Duodenal mucosa (tissue), 2 donors: ENCODE data around the gene TSC22D3.

ENCODE experiments used
- H3K27ac ChIP-seq: one replicate; pipeline ENCODE4 v1.7.0; 2013; ENCODE audit warnings: low read depth, low read length
- H3K27me3 ChIP-seq, 2 donors: one replicate each; pipeline ENCODE4 v1.7.0; 2013; ENCODE audit warnings: low read length in 2 of 2, control low read depth in 1 of 2; ENCODE audit not compliant: insufficient read depth in 2 of 2, control insufficient read depth in 1 of 2
- H3K36me3 ChIP-seq, 2 donors: one replicate each; pipeline ENCODE4 v1.7.0; 2013; ENCODE audit warnings: low read length in 2 of 2, control low read depth in 1 of 2; ENCODE audit not compliant: insufficient read depth in 2 of 2, control insufficient read depth in 1 of 2
- H3K4me1 ChIP-seq, 2 donors: one replicate each; pipeline ENCODE4 v1.7.0; 2013; ENCODE audit warnings: low read length in 2 of 2, control low read depth in 1 of 2; ENCODE audit not compliant: insufficient read depth in 2 of 2, control insufficient read depth in 1 of 2
- H3K4me3 ChIP-seq, 2 donors: one replicate each; pipeline ENCODE4 v1.7.0; 2013; ENCODE audit warnings: low read length in 2 of 2, low read depth in 1 of 2
- H3K9ac ChIP-seq, 2 donors: one replicate each; pipeline ENCODE4 v1.7.0; 2013; ENCODE audit warnings: low read length in 2 of 2, low read depth in 1 of 2
- H3K9me3 ChIP-seq, 2 donors: one replicate each; pipeline ENCODE4 v1.7.0; 2013; ENCODE audit warnings: low read length in 2 of 2, control low read depth in 1 of 2; ENCODE audit not compliant: control insufficient read depth in 1 of 2

TSC22D3 gene

GRCh38 chrX:107731831-107732502 is 43.6 kb downstream of the TSC22D3 start:
- Histone ChIP-seq H3K4me1 (peaks cover 16 to 19% of the 10 kb centered on the region in 2 donors), H3K27ac (no peak overlapping the region), H3K4me3 (no peak overlapping the region), H3K36me3 (no peaks in the 10 kb centered on the region), H3K9ac (no peak overlapping the region), H3K27me3 (no peaks in the 10 kb centered on the region), H3K9me3 (no peaks in the 10 kb centered on the region)

- H3K9ac ChIP-seq: no peak overlapping the region
- H3K36me3 ChIP-seq: no peaks in the 10 kb centered on the region
- no peak overlapping the region for H3K4me3 ChIP-seq
- H3K9me3 ChIP-seq: no peaks in the 10 kb centered on the region
- peaks cover 19 to 20% of the 10 kb centered on the region in 2 donors for H3K4me1 ChIP-seq
- H3K27ac ChIP-seq: no peak overlapping the region
- no peaks in the 10 kb centered on the region for H3K27me3 ChIP-seq
Measured at GRCh38 chrX:107730991-107731766, 44.4 kb downstream of the TSC22D3 start.

GRCh38 chrX:107730298-107730655 is 45.3 kb downstream of the TSC22D3 start:
- Histone ChIP-seq H3K36me3 (no peaks in the 10 kb centered on the region), H3K4me1 (peaks cover 19 to 20% of the 10 kb centered on the region in 2 donors), H3K9me3 (no peaks in the 10 kb centered on the region), H3K27me3 (no peaks in the 10 kb centered on the region), H3K9ac (no peak overlapping the region), H3K27ac (no peak overlapping the region), H3K4me3 (no peak overlapping the region)

- Histone ChIP-seq H3K4me1 (peaks cover 19 to 20% of the 10 kb centered on the region in 2 donors), H3K27ac (no peak overlapping the region), H3K9ac (no peak overlapping the region)
Measured at GRCh38 chrX:107729558-107730297, 45.9 kb downstream of the TSC22D3 start.

GRCh38 chrX:107728371-107729099 is 47.1 kb downstream of the TSC22D3 start:
- Histone ChIP-seq H3K27ac (no peak overlapping the region), H3K9ac (no peak overlapping the region), H3K4me1 (peaks cover 19 to 20% of the 10 kb centered on the region in 2 donors)

More at GRCh38 chrX:107729558-107730297, 45.9 kb downstream of the TSC22D3 start:
- Histone ChIP-seq H3K9me3 (no peaks in the 10 kb centered on the region), H3K27me3 (no peaks in the 10 kb centered on the region), H3K36me3 (no peaks in the 10 kb centered on the region), H3K4me3 (no peak overlapping the region)

GRCh38 chrX:107726816-107727534 is 48.6 kb downstream of the TSC22D3 start:
- Histone ChIP-seq H3K4me3 (no peak overlapping the region), H3K4me1 (peaks cover 15 to 20% of the 10 kb centered on the region in 2 donors), H3K27ac (peak overlapping the region; percentile 20)

More at GRCh38 chrX:107728371-107729099, 47.1 kb downstream of the TSC22D3 start:
- Histone ChIP-seq H3K9me3 (no peaks in the 10 kb centered on the region), H3K36me3 (no peaks in the 10 kb centered on the region), H3K27me3 (no peaks in the 10 kb centered on the region), H3K4me3 (no peak overlapping the region)

GRCh38 chrX:107725761-107726555 is 49.6 kb downstream of the TSC22D3 start:
- no peak overlapping the region for H3K4me3 ChIP-seq
- H3K9me3 ChIP-seq: no peaks in the 10 kb centered on the region
- peaks cover 7 to 17% of the 10 kb centered on the region in 2 donors for H3K4me1 ChIP-seq
- no peak overlapping the region for H3K27ac ChIP-seq
- no peak overlapping the region for H3K9ac ChIP-seq
- H3K36me3 ChIP-seq: no peaks in the 10 kb centered on the region
- no peaks in the 10 kb centered on the region for H3K27me3 ChIP-seq

More at GRCh38 chrX:107726816-107727534, 48.6 kb downstream of the TSC22D3 start:
- H3K9ac ChIP-seq: no peak overlapping the region
- no peaks in the 10 kb centered on the region for H3K9me3 ChIP-seq
- H3K36me3 ChIP-seq: no peaks in the 10 kb centered on the region
- no peaks in the 10 kb centered on the region for H3K27me3 ChIP-seq

- Histone ChIP-seq H3K9me3 (no peaks in the 10 kb centered on the region), H3K4me3 (no peak overlapping the region), H3K4me1 (peaks cover 7 to 17% of the 10 kb centered on the region in 2 donors), H3K9ac (no peak overlapping the region), H3K27me3 (no peaks in the 10 kb centered on the region), H3K27ac (no peak overlapping the region), H3K36me3 (no peaks in the 10 kb centered on the region)
Measured at GRCh38 chrX:107724653-107725052, 50.9 kb downstream of the TSC22D3 start.

- no peaks in the 10 kb centered on the region for H3K27me3 ChIP-seq
- no peak overlapping the region for H3K27ac ChIP-seq
- no peaks in the 10 kb centered on the region for H3K36me3 ChIP-seq
- H3K4me1 ChIP-seq: peaks cover 5 to 17% of the 10 kb centered on the region in 2 donors
- no peaks in the 10 kb centered on the region for H3K9me3 ChIP-seq
- no peak overlapping the region for H3K4me3 ChIP-seq
- H3K9ac ChIP-seq: no peak overlapping the region
Measured at GRCh38 chrX:107723511-107723910, 52.1 kb downstream of the TSC22D3 start.
